ENCODE measurements around the gene KCNH1.
"Not testable (repeated sequence)": the region's sequence is repeated elsewhere in the genome, so short reads cannot be mapped to it uniquely, and the experiment has no call there.

The KCNH1 gene

GRCh38 chr1:210683403-210684047, 450.4 kb downstream of the KCNH1 start:
- Histone ChIP-seq H3K27me3 (ENCODE audit: control insufficient read depth, insufficient read depth, low read length) (no peaks in the 10 kb centered on the region), H3K4me1 (ENCODE audit: control insufficient read depth, insufficient read depth, low read length) (no peaks in the 10 kb centered on the region), H3K36me3 (ENCODE audit: control insufficient read depth, insufficient read depth, low read length) (no peaks in the 10 kb centered on the region), H3K9me3 (ENCODE audit: control insufficient read depth, insufficient read depth, low read length) (no peaks in the 10 kb centered on the region), H3K4me3 (ENCODE audit: low read depth, low read length) (no peak overlapping the region), H3K9ac (ENCODE audit: low read depth, low read length) (no peak overlapping the region)

DNA sequence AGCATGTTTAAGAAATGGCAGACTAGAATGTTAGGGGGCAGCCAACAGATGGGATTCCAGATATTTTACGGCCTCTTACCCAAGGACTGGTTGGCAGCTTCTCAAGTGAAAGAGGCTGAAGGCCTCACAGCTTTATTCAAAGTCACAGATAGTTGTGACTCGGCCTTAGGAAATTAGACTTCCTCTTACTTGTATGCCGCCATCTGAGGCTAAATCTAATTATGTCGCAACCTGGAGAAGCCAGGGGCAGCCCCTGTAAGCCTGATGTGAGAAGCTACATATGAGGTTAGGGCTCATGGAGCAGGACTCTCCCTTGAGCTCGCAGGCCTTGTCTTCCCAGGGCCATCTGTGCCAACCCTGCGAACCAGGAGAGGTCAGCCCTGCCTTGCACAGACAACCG, 452.8 kb downstream of the KCNH1 start:
- H3K27me3 ChIP-seq (ENCODE audit: control insufficient read depth, insufficient read depth, low read length): no peaks in the 10 kb centered on the region
- no peak overlapping the region for H3K4me3 ChIP-seq (ENCODE audit: low read depth, low read length)
- H3K4me1 ChIP-seq (ENCODE audit: control insufficient read depth, insufficient read depth, low read length): no peaks in the 10 kb centered on the region
- H3K36me3 ChIP-seq (ENCODE audit: control insufficient read depth, insufficient read depth, low read length): no peaks in the 10 kb centered on the region
- no peak overlapping the region for H3K9ac ChIP-seq (ENCODE audit: low read depth, low read length)
- H3K9me3 ChIP-seq (ENCODE audit: control insufficient read depth, insufficient read depth, low read length): no peaks in the 10 kb centered on the region

DNA sequence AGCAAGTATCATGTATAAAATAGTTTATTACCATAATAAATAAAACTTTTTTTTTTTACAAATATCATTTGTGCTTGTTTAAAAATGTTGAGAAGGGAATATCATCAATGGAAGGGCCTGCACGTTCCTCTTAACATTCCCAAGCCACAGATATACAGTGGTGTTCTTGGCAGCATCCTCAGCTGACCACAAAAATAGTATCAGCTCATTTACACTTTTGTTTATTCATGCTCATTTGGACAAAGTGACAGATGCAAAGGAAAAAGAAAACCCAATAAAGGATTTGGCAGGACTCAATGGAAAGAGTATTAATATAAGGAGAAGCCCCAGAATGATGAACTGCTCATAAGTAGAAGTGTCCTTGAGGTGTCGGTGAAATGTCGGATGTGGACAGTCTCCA, 455.6 kb downstream of the KCNH1 start:
- Histone ChIP-seq H3K36me3 (ENCODE audit: control insufficient read depth, insufficient read depth, low read length) (no peaks in the 10 kb centered on the region), H3K4me3 (ENCODE audit: low read depth, low read length) (no peak overlapping the region), H3K4me1 (ENCODE audit: control insufficient read depth, insufficient read depth, low read length) (no peaks in the 10 kb centered on the region), H3K27me3 (ENCODE audit: control insufficient read depth, insufficient read depth, low read length) (no peaks in the 10 kb centered on the region), H3K9me3 (ENCODE audit: control insufficient read depth, insufficient read depth, low read length) (no peaks in the 10 kb centered on the region), H3K9ac (ENCODE audit: low read depth, low read length) (no peak overlapping the region)

GRCh38 chr1:210677533-210677932, 456.4 kb downstream of the KCNH1 start:
- H3K36me3 ChIP-seq (ENCODE audit: control insufficient read depth, insufficient read depth, low read length): no peaks in the 10 kb centered on the region
- no peak overlapping the region for H3K4me3 ChIP-seq (ENCODE audit: low read depth, low read length)
- H3K9ac ChIP-seq (ENCODE audit: low read depth, low read length): no peak overlapping the region
- no peaks in the 10 kb centered on the region for H3K4me1 ChIP-seq (ENCODE audit: control insufficient read depth, insufficient read depth, low read length)
- H3K9me3 ChIP-seq (ENCODE audit: control insufficient read depth, insufficient read depth, low read length): no peaks in the 10 kb centered on the region
- no peaks in the 10 kb centered on the region for H3K27me3 ChIP-seq (ENCODE audit: control insufficient read depth, insufficient read depth, low read length)

DNA sequence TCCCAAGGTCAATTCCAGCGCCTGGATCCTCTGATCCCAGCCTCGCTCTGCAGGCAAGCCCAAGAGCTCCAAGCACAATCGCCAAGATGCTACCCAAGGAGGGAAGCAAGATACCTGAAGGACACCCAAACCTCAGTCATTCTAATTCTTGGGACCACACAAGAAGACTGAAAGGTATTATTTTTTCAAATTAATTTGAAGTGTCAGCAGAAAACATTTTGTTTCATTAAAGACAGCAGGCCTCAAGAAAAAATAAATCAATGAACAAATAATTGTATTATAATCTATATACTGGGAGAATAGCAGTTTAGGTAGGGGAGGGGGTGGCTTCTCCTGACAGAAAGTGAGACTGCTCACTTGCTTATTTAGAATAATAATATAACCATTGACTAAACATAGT, 457.4 kb downstream of the KCNH1 start:
- Histone ChIP-seq H3K9me3 (ENCODE audit: control insufficient read depth, insufficient read depth, low read length) (no peaks in the 10 kb centered on the region), H3K4me3 (ENCODE audit: low read depth, low read length) (no peak overlapping the region)

DNA sequence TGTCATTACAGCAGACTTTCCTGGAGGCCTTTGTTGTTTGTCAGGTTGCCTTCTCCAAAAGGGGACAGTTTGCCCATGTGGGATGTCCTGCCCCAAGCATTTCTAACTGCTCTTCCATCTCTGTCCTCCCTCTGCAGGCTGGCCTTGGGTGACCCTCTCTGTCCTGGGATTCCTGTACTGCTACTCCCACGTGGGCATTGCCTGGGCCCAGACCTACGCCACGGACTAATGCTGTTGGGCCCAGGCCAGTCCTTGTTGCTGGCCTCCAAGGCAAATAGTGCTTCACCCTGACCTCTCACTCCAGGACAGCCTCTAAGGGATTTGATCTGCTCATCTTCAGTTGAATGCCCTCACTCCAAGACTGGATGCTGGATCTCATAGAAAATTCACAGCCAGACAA, 459.8 kb downstream of the KCNH1 start:
- H3K27me3 ChIP-seq (ENCODE audit: control insufficient read depth, insufficient read depth, low read length): no peaks in the 10 kb centered on the region
- no peaks in the 10 kb centered on the region for H3K4me1 ChIP-seq (ENCODE audit: control insufficient read depth, insufficient read depth, low read length)
- H3K9ac ChIP-seq (ENCODE audit: low read depth, low read length): no peak overlapping the region

More for the DNA sequence above, 457.4 kb downstream of the KCNH1 start:
- Histone ChIP-seq H3K27me3 (ENCODE audit: control insufficient read depth, insufficient read depth, low read length) (no peaks in the 10 kb centered on the region), H3K9ac (ENCODE audit: low read depth, low read length) (no peak overlapping the region), H3K36me3 (ENCODE audit: control insufficient read depth, insufficient read depth, low read length) (no peaks in the 10 kb centered on the region), H3K4me1 (ENCODE audit: control insufficient read depth, insufficient read depth, low read length) (no peaks in the 10 kb centered on the region)

GRCh38 chr1:210669951-210670350, 464.0 kb downstream of the KCNH1 start:
- Histone ChIP-seq H3K4me3 (ENCODE audit: low read depth, low read length) (no peak overlapping the region), H3K9me3 (ENCODE audit: control insufficient read depth, insufficient read depth, low read length) (no peaks in the 10 kb centered on the region), H3K36me3 (ENCODE audit: control insufficient read depth, insufficient read depth, low read length) (no peaks in the 10 kb centered on the region), H3K9ac (ENCODE audit: low read depth, low read length) (no peak overlapping the region), H3K27me3 (ENCODE audit: control insufficient read depth, insufficient read depth, low read length) (no peaks in the 10 kb centered on the region), H3K4me1 (ENCODE audit: control insufficient read depth, insufficient read depth, low read length) (no peaks in the 10 kb centered on the region)

More for the DNA sequence above, 459.8 kb downstream of the KCNH1 start:
- Histone ChIP-seq H3K4me3 (ENCODE audit: low read depth, low read length) (no peak overlapping the region), H3K9me3 (ENCODE audit: control insufficient read depth, insufficient read depth, low read length) (no peaks in the 10 kb centered on the region), H3K36me3 (ENCODE audit: control insufficient read depth, insufficient read depth, low read length) (no peaks in the 10 kb centered on the region)

DNA sequence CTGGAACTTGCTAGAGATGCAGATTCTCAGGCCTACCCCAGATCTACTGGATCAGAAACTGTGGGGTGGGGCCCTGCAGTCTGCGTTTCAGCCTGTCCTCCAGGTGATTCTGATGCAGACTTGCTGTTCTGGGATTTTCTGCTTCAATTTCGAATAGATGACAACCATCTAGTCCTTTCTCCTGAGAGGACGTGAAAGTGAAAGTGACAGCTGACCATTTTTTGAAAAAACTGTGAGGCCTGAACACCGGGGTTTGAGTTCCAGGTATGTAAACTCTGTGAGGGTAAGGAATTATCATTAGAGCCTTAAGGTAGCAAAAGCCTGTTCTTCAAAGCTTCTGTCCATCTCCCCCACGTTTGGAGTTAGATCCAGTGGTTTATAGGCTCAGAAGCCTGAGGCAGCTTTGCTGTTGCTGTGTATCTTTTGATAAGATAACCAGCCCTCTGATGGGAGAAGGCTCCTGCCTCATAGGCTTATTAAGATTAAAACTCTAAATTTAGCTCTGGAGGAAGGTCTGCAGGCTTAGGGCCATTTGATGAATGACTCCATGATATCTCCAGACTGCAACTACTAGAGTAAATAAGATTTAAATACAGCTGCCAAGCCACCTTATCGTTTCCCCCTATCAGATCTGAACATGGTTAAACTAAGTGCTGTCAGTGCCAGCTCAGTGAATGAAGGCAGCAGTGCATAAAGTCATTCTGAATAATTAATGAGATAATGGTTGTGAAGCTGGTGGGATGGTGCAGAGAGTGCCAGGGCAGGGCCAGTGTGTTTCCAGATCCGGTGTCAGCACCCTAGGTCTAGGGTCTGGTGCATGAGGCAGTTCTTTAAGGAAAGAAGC, 470.0 kb downstream of the KCNH1 start:
- Histone ChIP-seq H3K27me3 (ENCODE audit: control insufficient read depth, insufficient read depth, low read length) (no peaks in the 10 kb centered on the region), H3K4me1 (ENCODE audit: control insufficient read depth, insufficient read depth, low read length) (no peaks in the 10 kb centered on the region), H3K36me3 (ENCODE audit: control insufficient read depth, insufficient read depth, low read length) (no peaks in the 10 kb centered on the region), H3K9ac (ENCODE audit: low read depth, low read length) (no peak overlapping the region), H3K4me3 (ENCODE audit: low read depth, low read length) (no peak overlapping the region), H3K9me3 (ENCODE audit: control insufficient read depth, insufficient read depth, low read length) (no peaks in the 10 kb centered on the region)

DNA sequence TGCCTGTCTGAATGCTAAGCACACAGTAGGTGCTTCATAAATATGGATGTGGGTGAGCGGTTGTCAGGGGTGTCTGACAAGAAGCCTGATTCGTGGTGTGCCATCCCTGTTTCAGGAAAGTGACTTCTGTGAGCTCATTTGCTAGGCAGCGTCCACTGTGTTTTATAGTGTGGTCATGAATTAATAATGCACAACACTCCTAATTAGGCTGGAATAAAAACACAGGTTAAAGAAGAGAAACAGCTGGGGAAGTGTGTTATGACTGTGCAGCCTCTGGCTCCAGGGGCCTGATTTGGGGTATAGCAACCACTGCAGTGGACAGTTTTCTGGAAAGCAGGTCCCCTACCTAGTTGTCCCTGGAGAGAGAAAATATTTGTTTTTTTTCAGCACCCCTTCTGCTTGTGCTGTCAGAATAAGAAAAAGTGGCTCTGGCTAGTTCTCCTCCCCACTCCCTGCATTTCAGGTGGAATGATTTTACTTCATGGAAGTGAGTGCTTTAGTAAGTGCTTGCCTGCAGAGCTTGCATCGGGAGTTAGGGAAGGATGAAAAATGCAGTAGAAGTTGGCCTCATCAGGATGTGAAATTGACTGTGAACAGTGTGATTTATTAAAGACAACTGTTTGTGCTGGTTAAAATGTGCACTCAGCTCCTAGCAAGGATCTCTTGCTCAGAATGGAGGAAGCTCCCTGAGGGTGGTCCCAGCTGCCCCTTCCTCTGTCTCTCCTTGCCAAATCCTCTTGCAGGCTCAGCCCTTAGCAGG, 471.5 kb downstream of the KCNH1 start:
- H3K9me3 ChIP-seq (ENCODE audit: control insufficient read depth, insufficient read depth, low read length): no peaks in the 10 kb centered on the region
- no peak overlapping the region for H3K4me3 ChIP-seq (ENCODE audit: low read depth, low read length)
- H3K4me1 ChIP-seq (ENCODE audit: control insufficient read depth, insufficient read depth, low read length): no peaks in the 10 kb centered on the region
- H3K9ac ChIP-seq (ENCODE audit: low read depth, low read length): no peak overlapping the region
- H3K27me3 ChIP-seq (ENCODE audit: control insufficient read depth, insufficient read depth, low read length): no peaks in the 10 kb centered on the region
- H3K36me3 ChIP-seq (ENCODE audit: control insufficient read depth, insufficient read depth, low read length): no peaks in the 10 kb centered on the region

- not testable (repeated sequence) for H3K4me3 ChIP-seq (ENCODE audit: low read depth, low read length); H3K36me3 ChIP-seq (ENCODE audit: control insufficient read depth, insufficient read depth, low read length); H3K9me3 ChIP-seq (ENCODE audit: control insufficient read depth, insufficient read depth, low read length); H3K27me3 ChIP-seq (ENCODE audit: control insufficient read depth, insufficient read depth, low read length); H3K9ac ChIP-seq (ENCODE audit: low read depth, low read length); H3K4me1 ChIP-seq (ENCODE audit: control insufficient read depth, insufficient read depth, low read length)
Observed at GRCh38 chr1:210661520-210661919, 472.4 kb downstream of the KCNH1 start.

DNA sequence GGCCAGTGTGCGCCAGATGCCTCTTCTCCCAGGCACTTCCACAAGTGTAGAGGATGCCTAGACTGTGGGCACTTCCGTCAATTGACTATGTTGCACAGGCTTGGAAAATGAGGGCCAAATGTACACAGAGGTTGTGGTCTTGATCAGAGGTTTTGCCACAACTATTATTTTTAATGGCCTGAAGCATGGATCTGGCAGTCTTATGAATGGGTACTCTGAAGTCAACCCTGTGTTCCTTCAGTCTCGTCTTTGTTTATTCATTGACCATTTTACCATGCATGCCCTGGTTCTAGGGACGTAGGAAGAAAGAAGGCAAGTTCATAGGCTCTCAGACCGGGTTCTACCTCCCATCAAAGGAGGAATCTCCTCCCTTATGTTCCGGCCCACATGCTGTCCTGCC, 476.1 kb downstream of the KCNH1 start:
- no peaks in the 10 kb centered on the region for H3K4me1 ChIP-seq (ENCODE audit: control insufficient read depth, insufficient read depth, low read length)
- H3K9me3 ChIP-seq (ENCODE audit: control insufficient read depth, insufficient read depth, low read length): no peaks in the 10 kb centered on the region
- no peaks in the 10 kb centered on the region for H3K27me3 ChIP-seq (ENCODE audit: control insufficient read depth, insufficient read depth, low read length)
- H3K36me3 ChIP-seq (ENCODE audit: control insufficient read depth, insufficient read depth, low read length): no peaks in the 10 kb centered on the region
- H3K4me3 ChIP-seq (ENCODE audit: low read depth, low read length): no peak overlapping the region
- H3K9ac ChIP-seq (ENCODE audit: low read depth, low read length): no peak overlapping the region

Measured in iPS-15b (cell line).